Non-pigmented ciliary epithelial cell (primary cell): ENCODE data around the gene CARD11.

Source experiments
- DNase-seq: peaks from one replicate; pipeline ENCODE4 v3.0.0-alpha.2; 2010; ENCODE audit warnings: low read depth

The CARD11 gene

GRCh38 chr7:2872296-2872874, 171.3 kb downstream of the CARD11 start:
- no peak for DNase-seq

- no peak for DNase-seq
Observed at GRCh38 chr7:2870471-2870931, 173.2 kb downstream of the CARD11 start.

GRCh38 chr7:2869981-2870380, 173.7 kb downstream of the CARD11 start:
- no peak for DNase-seq

- DNase-seq = no peak
Observed at GRCh38 chr7:2866601-2867000, 177.1 kb downstream of the CARD11 start.

- DNase-seq = no peak
Observed at GRCh38 chr7:2864999-2865670, 178.5 kb downstream of the CARD11 start.

- no peak for DNase-seq
Observed at GRCh38 chr7:2864204-2864985, 179.3 kb downstream of the CARD11 start.

GRCh38 chr7:2863461-2864066, 180.1 kb downstream of the CARD11 start:
- peak; percentile 92 for DNase-seq

- DNase-seq = no peak
Observed at GRCh38 chr7:2862831-2863361, 180.8 kb downstream of the CARD11 start.

GRCh38 chr7:2861509-2861908, 182.2 kb downstream of the CARD11 start:
- no peak for DNase-seq

GRCh38 chr7:2860627-2861133, 183.0 kb downstream of the CARD11 start:
- no peak for DNase-seq

- DNase-seq = no peak
Observed at GRCh38 chr7:2859952-2860351, 183.7 kb downstream of the CARD11 start.

GRCh38 chr7:2858621-2859020, 185.0 kb downstream of the CARD11 start:
- DNase-seq = no peak

- no peak for DNase-seq
Observed at GRCh38 chr7:2856388-2857169, 187.1 kb downstream of the CARD11 start.
